Renal cortex interstitium (tissue), 15 donors: ENCODE measurements around the gene ZBTB7C. TPM values are rescaled to one million over a fixed set of nuclear protein-coding genes. Genes with fewer than 3 reads are reported as not detected.
"Not testable (repeated sequence)": the region's sequence is repeated elsewhere in the genome, so short reads cannot be mapped to it uniquely, and the experiment has no call there.

Experiments
- DNase-seq, 11 donors: peaks; one replicate each; pipeline ENCODE4 v3.0.0-alpha.2; 2013; ENCODE audit warnings: low read depth in 9 of 11, low spot score in 4 of 11; ENCODE audit errors: extremely low read depth in 1 of 11
- long read RNA-seq, 16 experiments: transcript quantifications; one replicate each; lab custom pipeline, GENCODE V29; 2026
- polyA plus RNA-seq, 3 donors: library from polyadenylated mRNA; unstranded; fragments of 120-200 nt; gene quantifications; one replicate each; pipeline ENCODE4 v1.2.1, GENCODE V29; 2013; ENCODE audit not compliant: insufficient read length in 3 of 3

ZBTB7C gene
- polyA plus RNA-seq = 10 to 100 TPM; 12.3 to 17.0 (median 16.6) TPM
- long read RNA-seq, donor 1, full-length matches to known transcripts = 1 of 1 reads
- long read RNA-seq, donor 1, partial matches to known transcripts = 0 of 1 reads
- long read RNA-seq, donor 1, other reads (novel, unspliced or antisense) = 0 of 1 reads
- long read RNA-seq, donor 2 = 0 reads
- long read RNA-seq, donor 3 = 0 reads
- long read RNA-seq, donor 4 = 0 reads
- long read RNA-seq, donor 5 = 0 reads
- long read RNA-seq, donor 6, partial matches to known transcripts = 6 of 6 reads
- long read RNA-seq, donor 6, other reads (novel, unspliced or antisense) = 0 of 6 reads
- long read RNA-seq, donor 7 = 0 reads
- long read RNA-seq, donor 8 = 0 reads
- long read RNA-seq, donor 9 = 0 reads
- long read RNA-seq, donor 10 = 0 reads
- long read RNA-seq, donor 11, full-length matches to known transcripts = 2 of 2 reads
- long read RNA-seq, donor 11, partial matches to known transcripts = 0 of 2 reads
- long read RNA-seq, donor 11, other reads (novel, unspliced or antisense) = 0 of 2 reads
- long read RNA-seq, donor 12, full-length matches to known transcripts = 1 of 1 reads
- long read RNA-seq, donor 12, partial matches to known transcripts = 0 of 1 reads
- long read RNA-seq, donor 12, other reads (novel, unspliced or antisense) = 0 of 1 reads
- long read RNA-seq, donor 13 = 0 reads
- long read RNA-seq, donor 14, full-length matches to known transcripts = 1 of 1 reads
- long read RNA-seq, donor 14, partial matches to known transcripts = 0 of 1 reads
- long read RNA-seq, donor 14, other reads (novel, unspliced or antisense) = 0 of 1 reads
- long read RNA-seq, donor 15, full-length matches to known transcripts = 1 of 1 reads
- long read RNA-seq, donor 15, partial matches to known transcripts = 0 of 1 reads
- long read RNA-seq, donor 15, other reads (novel, unspliced or antisense) = 0 of 1 reads
- long read RNA-seq, donor 16, full-length matches to known transcripts = 2 of 7 reads
- long read RNA-seq, donor 16, partial matches to known transcripts = 5 of 7 reads
- long read RNA-seq, donor 16, other reads (novel, unspliced or antisense) = 0 of 7 reads

DNA sequence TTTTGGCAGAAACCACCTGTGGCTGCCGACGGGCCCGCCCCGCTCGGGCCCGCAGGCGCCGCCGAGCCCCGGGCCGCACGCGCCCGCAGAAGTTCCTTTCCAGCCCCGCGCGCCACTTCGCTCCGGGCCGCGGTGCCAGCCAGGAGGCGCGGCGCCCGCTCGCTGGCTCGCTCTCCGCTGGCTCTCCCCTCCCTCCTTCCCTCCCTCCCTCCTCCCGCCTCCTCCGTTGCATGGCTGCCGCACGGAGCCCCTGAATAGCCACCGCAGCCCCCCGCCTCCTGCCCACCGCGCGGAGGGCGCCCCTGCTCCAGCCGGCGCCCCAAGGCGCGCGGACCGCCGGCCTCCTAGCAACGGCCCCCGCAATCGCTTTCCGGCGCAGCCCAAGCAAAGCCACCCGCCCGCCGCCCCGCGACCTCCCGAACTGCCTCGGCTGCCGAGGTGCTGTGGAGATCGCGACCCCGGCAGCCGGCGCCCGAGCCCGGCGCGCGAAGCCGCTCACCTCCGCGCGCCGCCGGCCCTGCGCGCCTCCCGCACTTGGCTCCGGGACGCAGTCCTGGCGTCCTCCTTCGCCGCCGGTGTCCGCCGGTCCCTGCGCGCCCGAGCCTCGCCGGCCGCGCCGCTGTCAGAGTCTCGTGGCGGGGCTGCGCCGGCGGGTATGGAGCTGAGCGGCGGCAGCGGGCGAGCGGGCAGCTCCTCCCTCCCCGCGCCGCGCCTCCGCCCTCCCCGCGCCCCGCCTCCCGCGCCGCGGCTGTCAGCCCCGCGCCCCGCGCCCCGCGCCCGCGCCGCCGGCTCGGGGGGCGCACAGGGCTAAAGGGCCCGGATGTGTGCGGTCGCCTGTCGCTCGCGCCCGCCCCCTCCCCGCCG, at the start of gene ZBTB7C:
ZBTB7C (minus strand) TSS at position 657 of the 864 bp plus-strand sequence.
- DNase-seq = peak in 1 of 11 donors; percentile 31

DNA sequence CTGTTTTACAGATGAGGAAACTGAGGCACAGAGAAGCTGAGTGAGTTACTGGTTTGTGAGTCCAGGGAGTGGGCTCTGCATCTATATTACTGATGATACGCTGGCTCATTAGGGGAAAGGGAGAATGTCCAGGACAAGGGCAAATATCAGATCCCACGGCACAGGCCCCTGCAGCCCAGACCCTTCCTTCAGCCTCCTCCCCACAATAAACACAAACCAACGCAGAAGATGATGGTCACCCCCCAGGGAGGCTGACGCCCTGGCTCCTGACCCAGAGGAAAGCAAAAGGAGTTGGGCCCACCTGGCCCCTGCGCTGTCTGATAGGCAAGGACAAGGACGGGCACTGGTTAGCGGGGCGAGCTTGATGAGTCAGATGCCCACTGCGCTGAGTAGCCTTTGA, 47.7 kb upstream of the ZBTB7C start:
- no peak for DNase-seq

DNA sequence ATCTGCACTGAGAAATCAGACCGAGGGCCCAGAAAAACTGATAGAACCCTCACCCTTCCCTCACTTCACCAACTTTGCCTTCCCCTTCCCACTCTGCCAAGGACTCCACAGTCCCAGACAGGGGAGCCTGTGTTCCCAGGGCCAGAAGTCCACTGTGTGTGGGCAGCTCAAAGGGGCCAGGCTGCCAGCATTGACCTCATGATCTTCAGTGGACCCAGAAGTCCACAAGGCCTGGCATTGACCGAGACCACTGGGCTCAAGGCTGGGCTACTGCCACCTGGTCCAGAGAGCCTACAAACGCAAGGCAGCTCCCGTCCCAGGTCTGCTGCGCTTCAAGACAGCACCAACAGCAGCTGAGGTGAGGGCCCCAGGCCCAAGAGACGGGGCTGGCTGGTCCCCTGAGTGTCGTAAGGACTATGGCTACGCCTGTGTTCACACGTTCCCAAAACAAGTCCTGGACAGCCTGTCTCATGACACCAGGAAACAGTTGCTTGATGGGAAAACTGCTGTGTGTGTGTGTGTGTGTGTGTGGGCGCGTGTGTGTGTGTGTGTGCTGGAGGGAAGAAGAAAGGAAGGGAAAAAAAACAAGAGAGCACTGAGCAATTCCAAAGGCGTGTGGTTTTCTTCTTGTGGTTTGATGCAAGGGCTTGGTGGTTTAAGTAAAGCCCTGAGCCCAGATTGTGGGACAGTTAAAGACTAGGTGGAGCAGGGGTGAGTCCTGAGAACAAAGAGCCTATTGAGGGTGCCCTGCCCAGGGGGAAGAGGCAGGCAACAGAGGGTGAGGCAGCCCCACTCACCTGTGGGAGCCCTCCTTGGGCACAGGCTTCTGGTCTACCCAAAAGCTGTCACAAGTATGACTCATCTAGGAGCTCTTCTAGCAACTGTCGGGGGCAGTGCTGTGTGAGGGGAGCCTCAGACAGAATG, 46.6 kb upstream of the ZBTB7C start:
- DNase-seq = peak in 1 of 11 donors; percentile 33

DNA sequence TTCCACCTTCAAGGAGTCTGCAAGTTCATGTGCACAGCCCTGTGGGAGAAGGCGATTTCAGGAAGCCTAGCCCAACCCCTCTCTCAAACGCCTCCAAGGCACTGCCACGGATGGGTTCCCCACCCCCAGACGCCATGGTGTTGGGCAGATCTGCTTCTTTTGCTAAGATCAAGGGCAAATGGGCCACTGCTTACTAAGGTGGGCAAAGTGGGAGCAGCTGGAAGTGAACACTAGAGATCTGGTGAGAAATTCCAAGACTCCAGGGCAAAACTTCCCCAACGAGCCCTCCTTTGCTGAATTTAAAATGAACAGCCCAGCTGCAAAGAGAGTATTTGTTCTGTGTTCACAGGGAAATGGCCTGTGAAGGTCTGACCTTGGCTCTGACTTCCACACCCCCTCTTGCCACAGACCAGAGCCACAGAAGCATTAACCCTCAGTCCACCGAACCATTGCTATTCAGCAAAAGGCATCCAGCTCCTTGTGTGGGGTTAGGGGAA, 45.1 kb upstream of the ZBTB7C start:
- no peak for DNase-seq

DNA sequence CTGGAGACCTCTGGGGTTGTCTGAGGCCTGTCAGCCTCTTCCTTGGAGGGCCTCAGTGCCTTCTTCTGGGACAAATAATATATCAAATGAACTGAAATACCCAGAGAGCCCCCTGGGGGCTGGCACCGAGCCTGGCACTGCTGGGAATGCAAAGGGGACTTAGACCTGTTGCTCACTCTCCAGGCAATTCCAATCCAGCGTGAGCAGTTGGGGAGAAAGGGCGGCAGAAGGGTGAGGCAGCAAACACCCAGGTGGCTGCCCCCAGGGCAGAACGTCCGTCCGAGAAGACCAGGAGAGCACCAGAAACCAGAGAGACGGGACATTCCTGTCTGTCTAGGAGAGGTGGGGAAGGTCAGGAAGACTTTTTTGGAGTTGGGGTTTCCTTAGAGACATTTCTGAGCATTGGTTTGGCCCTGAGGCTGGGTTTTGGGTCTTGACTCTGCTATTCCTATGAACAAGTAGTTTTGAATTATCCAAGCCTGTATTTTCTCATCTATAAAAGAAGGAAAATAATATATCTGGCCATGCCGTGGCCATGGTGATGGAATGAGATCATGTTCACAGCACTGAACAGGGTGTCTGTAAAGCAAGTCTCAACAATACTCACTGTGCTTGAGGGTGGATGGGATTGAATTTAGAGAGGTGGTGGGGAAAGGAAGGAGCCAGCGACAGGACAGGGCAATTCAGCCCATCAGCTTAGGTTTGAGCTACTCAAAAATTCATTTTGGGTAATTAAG, 44.3 kb upstream of the ZBTB7C start:
- no peak for DNase-seq

DNA sequence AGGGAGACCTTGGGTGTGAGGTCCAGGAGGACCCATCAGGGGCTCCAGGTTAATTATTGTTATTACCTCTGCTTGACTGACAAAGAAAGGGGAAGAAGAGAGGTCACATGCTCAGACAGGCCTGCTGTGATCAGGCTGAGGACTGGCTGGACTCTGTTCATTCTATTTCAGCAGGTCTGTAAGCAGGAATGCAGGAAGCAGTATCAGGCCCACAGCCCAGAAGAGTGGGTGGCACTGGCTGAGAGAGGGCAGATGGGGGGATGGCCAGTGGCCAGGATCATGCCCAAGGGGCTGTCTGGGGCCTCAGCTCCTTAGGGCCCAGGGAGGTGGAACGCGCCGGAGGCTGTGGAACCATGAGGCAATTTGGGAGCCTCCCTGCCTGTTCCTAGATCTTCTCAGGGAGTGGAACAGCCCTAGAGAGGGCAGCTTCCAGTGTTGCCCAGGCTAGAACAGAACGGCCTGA, 43.7 kb upstream of the ZBTB7C start:
- peak in 1 of 11 donors; percentile 35 for DNase-seq

DNA sequence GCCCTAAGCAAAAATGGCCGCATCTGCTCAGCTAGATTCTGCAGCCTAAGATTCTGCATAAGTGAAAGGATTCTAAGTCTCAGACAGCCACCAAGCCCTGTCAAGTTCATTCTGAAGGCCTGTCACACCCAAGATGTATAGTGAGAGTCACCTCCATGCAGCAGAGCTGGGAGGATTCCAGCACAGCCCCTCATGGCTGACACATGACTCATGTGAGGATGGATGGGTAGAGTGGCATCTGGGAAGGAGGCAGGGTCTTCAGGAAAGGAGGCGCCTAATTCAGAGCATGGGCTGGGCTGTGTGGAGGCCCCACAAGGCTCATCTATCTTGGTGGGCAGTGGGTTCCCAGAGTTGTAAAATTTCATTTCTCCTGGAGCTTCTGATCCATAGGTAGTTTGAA, 41.5 kb upstream of the ZBTB7C start:
- DNase-seq = no peak

DNA sequence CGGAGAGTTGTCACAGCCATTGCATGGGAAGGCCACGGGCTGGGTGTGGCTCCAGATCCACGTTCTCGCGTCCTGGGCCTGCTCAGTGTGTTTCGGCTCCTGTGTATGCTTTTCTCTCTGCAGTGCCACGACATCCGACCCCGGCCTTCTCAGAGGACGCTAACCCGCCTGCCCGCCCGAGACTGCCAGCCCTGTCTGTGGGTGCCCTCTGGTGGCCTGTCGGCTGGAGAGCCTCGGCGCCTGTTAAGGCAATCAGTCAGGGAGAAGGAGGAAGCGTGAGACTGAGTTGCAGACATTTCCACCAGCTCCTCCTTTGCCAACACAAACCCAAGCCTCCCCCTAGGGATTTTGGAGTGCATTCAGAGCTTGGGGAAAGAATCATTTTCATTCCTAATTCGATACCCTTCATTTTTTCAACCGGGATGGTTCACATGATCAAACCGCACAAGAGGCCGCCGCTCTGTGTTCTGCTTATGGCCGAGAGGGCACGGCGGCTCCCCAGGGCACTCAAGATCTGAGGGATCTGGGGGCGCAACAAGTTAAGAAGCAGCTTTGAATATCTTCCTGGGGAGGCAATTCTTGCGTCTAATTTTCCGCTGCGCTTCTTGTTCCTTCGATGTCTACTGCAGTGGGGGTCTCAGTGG, 37.5 kb upstream of the ZBTB7C start:
- DNase-seq = peak in 10 of 11 donors; percentile 54 to 77 (median 70)

DNA sequence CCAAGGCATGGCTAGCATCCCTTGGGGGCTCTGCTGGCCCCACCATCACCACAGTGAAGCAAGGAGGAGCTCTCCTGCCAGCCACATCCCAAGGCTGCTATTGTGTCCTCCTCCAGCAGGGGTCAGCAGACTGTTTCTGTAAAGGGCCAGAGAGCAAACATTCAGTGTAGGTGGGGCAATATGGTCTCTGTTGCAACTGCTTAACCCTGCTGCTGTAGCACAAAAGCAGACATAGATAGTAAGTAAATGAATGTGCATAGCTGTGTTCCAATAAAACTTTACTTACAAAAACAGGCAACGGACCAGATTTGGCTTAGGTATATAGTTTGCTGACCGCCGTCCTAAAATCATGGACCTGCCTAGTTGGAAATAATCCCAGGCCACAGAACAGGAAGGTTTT, 36.4 kb upstream of the ZBTB7C start:
- peak in 6 of 11 donors; percentile 39 to 68 (median 59) for DNase-seq

DNA sequence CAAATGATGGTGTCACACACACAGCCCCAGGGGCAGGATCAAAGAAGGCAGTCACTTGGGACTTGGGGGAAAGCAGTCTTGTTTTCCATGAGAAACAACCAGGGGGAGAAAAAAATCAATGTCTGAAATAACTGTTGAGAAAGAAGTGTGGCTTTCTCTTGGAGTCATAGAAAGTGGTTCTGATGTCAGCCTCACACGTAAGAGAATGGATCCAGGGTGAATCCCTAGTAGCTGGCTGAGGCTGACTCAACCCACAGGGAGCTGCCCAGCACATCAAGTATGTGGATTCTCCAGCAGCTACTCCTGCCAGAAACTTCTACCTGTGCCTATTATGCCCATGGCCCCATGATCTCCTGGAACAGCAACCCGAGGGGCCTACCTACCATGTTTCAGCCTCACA, 33.6 kb upstream of the ZBTB7C start:
- no peak for DNase-seq

DNA sequence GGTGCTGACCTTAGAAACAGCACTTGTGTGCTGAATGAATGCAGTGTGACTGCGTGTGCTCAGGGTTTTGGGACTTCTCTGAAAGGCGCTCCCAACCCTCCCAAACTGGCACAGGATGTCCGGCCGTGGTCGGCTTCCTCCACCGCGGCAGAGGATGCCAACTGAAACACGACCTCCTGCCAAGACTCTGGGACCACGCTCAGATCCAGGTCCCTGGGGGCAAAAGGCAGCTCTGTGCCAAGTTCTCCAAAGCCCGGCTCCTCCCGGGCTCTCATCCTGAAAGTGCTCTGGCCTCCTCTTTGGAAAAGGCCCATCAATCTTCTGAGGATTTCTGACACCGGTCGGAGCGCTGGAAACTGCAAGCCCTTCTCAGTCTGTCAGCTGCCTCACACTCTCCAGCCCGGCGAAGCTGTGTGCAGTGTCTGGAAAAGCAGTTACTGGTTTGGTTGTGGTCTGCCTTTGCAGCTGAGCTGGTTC, 32.3 kb upstream of the ZBTB7C start:
- DNase-seq = peak in 3 of 11 donors; percentile 38 to 52 (median 49)

DNA sequence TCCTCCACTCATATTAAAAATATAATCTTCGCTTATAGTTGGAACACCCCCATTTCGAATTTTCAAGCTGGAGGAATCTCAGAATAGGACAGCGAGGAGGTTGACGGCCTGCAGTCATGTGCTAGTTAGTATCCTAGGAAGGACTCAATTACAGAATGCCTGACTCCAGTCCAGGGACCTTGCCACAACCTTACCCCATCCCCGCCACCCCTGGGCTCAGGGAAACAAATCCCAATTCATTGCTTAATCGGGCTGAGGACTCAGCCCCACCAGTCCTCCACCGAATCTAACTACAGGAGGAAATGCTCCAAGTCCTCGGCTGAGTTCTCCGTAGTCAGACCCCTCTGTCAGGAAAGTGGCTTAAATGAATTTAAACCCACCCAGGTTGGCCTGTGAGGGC, 31.7 kb upstream of the ZBTB7C start:
- DNase-seq = no peak

DNA sequence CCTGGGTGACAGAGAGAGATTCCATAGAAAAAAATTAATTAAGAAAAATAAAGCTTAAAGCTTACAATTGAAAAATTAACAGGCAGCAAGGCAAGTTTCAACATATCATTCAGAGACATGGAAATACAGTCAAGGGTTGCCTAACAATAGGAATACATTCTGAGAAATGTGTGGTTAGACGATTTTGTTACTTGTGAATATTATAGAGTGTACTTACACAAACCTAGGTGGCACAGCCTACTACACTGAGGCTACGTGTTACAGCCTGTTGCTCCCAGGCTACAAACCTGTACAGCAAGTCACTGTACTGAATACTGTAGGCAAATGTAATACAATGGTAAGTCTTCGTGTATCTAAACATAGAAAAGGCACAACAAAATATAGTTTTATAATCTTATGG, 27.7 kb upstream of the ZBTB7C start:
- DNase-seq = no peak

DNA sequence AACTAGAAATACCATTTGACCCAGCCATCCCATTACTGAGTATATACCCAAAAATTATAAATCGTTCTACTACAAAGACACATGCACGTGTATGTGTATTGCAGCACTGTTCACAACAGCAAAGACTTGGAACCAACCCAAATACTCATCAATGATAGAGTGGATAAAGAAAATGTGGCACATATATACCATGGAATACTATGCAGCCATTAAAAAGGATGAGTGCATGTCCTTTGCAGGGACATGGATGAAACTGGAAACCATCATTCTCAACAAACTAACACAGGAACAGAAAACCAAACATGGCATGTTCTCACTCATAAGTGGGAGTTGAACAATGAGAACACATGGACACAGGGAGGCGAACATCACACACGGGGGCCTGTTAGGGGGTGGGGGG, 25.2 kb upstream of the ZBTB7C start:
- DNase-seq = not testable (repeated sequence)

DNA sequence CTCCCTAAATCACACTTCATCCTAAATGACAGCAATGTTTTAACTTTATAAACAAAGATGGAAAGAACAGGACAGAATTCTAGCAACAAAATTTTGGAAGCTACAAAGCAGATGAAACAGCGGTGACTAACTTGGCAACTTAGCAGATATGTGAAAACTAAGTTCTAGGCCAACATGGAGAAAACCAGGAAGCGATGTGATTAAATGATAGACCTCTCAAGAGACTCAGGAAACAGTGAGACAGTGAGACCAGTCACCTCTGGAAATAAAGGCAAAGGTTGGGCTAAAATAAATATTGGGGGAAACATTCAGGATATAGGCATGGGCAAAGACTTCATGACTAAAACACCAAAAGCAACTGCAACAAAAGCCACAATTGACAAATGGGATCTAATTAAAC, 24.4 kb upstream of the ZBTB7C start:
- no peak for DNase-seq

DNA sequence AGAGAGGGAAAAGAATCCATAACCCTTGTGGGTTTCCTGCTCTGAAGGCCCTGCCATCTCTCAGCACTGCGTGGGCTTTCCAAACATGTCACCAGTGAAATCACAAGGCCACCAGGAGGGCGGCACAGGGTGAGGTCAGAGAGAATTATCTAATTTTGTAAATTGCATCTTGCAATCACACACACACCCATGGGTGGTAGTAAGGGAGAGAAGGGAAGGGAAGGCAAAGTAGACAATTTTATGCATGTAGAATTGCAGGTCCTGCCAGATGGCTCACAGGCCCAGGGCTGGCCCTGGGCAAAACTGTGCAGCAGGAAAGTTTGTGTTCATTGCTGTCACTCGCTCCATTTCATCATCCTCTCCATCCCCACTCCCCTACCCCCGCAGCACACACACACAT, 21.0 kb upstream of the ZBTB7C start:
- no peak for DNase-seq
